Erythroblast (primary cell): Measurements from ENCODE around the gene SIPA1L3.

ENCODE experiments used
- GATA1 ChIP-seq: IDR thresholded peaks from 2 replicates; pipeline ENCODE4 v1.6.1; 2011; ENCODE audit warnings: low read depth, mild to moderate bottlenecking, control low read depth, low read length, moderate library complexity
- POLR2A ChIP-seq: IDR thresholded peaks from 2 replicates; pipeline ENCODE4 v1.6.1; 2011; ENCODE audit warnings: mild to moderate bottlenecking, low read length

DNA sequence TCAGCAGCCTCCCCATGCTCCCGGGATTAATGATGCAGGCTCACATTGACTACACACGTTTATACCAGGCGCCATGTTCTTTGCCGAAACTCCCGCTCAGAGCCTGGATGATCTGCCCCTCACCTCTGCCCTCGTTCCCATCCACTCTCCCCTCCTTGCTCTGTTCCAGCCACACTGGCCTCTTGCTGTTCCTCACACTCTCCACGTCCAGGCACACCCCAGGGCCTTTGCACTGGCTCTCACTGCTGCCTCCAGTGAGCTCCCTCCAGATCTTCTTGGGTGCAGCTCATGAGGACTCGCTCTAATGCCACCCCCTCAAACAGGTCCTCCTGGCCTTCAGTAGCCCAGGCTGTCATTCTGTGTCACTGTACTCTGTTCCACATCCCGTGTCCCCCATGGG lies 277.8 kb downstream of the SIPA1L3 start:
- TF ChIP-seq POLR2A (no peak), GATA1 (no peak)
